Astrocyte (in vitro differentiated cells and primary cell): Measurements from ENCODE around the gene SMAD4. TPM values are rescaled to one million over a fixed set of nuclear protein-coding genes. Genes with fewer than 3 reads are reported as not detected.

Experiments used
- total RNA-seq: library from RNA; stranded (reverse); gene quantifications from 2 replicates; pipeline ENCODE4 v1.2.1, GENCODE V29; 2021

Gene SMAD4
- total RNA-seq, 1 donor from 2014 or later, result 87.7 TPM

Other genes starting within 250 kb of the SMAD4 start
- gene MRO, start 210.2 kb upstream of the SMAD4 start, total RNA-seq, result 0.18 TPM in 1 of 2 replicates, not detected in the other
- 40.9 and 44.0 TPM in 2 replicates for gene ME2, start 151.1 kb upstream of the SMAD4 start, total RNA-seq
- gene ELAC1, start 62.2 kb upstream of the SMAD4 start, total RNA-seq, result 7.6 and 8.2 TPM in 2 replicates
- 72.2 TPM in 2 replicates for gene MEX3C, start 167.5 kb downstream of the SMAD4 start, total RNA-seq